ENCODE results near the gene KREMEN1.

KREMEN1 gene

DNA sequence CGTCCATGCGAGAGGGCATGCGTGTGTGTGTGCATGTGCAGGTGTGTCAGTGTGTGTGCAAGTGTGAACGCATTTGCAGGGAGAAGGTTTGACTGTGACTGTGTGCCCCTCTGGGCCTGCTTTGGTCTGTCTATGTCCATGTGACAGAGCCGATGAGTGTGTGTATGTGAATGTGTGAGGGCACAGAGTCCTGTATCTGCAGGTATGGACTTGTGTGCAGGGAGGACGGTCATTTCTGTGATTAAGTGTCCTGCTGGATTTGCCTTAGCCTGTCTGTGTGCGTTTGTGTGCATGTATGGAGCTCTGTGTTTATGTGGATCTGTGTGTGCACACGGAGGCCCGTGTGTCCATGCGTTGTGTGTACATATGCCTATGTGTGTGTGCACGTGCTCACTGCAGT, 138.2 kb downstream of the KREMEN1 start:
- TF ChIP-seq, protein P1, sequence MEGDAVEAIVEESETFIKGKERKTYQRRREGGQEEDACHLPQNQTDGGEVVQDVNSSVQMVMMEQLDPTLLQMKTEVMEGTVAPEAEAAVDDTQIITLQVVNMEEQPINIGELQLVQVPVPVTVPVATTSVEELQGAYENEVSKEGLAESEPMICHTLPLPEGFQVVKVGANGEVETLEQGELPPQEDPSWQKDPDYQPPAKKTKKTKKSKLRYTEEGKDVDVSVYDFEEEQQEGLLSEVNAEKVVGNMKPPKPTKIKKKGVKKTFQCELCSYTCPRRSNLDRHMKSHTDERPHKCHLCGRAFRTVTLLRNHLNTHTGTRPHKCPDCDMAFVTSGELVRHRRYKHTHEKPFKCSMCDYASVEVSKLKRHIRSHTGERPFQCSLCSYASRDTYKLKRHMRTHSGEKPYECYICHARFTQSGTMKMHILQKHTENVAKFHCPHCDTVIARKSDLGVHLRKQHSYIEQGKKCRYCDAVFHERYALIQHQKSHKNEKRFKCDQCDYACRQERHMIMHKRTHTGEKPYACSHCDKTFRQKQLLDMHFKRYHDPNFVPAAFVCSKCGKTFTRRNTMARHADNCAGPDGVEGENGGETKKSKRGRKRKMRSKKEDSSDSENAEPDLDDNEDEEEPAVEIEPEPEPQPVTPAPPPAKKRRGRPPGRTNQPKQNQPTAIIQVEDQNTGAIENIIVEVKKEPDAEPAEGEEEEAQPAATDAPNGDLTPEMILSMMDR (IDR thresholded peaks at IDR 0.05; ENCODE audit: low read depth, low read length): no peak
- no peak for DNase-seq (ENCODE audit: extremely low read depth, low read depth)

GRCh38 chr22:29211466-29211865, 138.6 kb downstream of the KREMEN1 start:
- DNase-seq (ENCODE audit: extremely low read depth, low read depth): no peak
- TF ChIP-seq, protein P1 (IDR thresholded peaks at IDR 0.05; ENCODE audit: low read depth, low read length): no peak

DNA sequence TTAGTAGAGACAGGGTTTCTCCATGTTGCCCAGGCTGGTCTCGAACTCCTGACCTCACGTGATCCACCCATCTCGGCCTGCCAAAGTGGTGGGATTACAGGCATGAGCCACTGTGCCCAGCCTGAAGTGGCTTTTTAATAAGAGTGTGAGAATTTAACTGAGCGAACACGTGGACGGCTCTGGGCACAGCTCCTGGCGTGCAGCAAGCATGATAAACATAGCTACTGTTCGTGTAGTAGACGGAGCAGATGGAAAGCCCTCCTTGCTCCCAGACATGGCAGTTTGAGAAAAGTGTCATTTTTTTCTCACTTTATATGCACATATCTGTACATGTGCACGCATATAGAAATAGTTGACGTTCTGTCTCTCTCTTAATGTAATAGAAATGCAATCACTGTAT, 139.9 kb downstream of the KREMEN1 start:
- TF ChIP-seq, protein P1 (IDR thresholded peaks at IDR 0.05; ENCODE audit: low read depth, low read length): no peak
- DNase-seq (ENCODE audit: extremely low read depth, low read depth): no peak

DNA sequence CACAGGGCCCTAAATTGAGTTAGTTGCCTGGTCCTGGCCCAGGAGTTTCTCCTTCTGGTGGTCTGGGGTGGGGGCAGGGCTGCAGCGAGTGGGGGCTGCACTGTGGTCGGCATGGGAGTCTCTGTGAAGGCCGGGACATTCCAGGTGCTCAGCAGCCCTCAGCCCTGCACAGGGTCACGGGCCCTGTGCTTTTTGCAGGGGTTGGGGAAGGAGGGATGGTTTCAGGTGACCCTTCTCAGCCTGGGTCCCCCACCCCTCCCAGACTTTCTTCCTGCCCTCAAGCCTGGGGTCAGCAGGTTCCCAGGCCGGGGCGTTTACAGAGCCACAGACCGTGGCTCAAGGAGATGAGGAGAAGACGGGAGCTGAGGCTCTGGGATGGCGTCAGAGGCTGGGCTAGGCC, 140.7 kb downstream of the KREMEN1 start:
- DNase-seq (ENCODE audit: extremely low read depth, low read depth): no peak
- TF ChIP-seq, protein P1 (IDR thresholded peaks at IDR 0.05; ENCODE audit: low read depth, low read length): no peak

DNA sequence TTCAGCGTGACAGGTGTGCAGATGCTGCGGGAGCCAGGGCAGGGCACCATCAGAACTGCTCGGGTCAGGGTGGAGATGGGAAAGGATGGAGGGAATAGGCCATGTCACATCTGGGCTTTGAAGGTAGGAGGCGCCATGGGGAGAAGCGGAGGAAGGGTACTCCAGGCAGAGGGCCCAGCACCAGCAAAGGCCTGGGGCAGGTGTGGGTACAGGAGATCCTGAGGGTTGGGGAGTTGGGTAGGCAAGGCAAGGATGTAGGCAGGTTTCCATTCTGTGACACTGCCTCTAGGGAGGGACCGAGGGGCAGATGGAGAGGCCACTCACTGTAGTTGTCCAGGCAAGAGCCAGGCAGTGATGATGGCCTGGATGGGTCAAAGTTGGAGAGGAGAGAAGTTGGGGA, 141.4 kb downstream of the KREMEN1 start:
- TF ChIP-seq, protein P1 (IDR thresholded peaks at IDR 0.05; ENCODE audit: low read depth, low read length): no peak
- DNase-seq (ENCODE audit: extremely low read depth, low read depth): no peak

DNA sequence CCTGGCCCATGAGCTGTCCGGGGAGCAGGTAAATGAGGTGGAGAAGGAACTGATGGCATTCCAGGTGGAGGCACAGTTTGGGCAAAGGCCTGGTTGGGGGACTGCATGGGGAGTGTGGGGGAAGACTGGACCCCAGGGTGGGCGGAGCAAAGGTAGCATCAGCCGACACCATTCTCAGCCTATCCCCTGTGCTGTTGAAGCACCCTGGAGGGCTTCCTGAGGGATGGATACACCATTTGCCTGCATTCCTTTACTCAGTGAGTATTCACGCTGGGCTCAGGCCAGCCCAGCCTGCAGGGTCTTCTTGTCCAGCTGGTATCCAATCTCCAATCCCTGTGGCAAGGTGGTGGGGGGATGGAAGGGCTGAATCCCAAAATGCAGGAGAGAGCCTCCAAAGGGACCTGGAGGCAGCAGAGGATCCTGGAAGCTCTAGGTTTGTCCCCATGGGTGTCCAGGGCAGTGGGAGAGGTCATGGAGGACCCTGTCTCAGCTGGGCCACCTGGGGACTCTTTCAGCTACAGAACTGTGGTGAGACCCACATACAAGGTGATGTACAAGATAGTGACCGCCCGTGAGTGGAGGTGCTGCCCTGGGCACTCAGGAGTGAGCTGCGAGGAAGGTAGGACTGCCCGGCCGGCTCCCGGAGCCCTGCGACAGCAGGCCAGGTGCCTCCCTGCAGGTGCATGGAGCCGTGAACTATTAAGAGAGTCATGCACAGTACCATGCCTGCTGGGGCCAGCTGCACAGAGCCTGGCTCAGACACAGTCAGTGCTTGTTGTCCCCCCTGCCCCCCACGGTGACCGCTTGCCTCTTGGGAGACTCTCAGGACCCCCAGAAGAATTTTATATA, 142.4 kb downstream of the KREMEN1 start:
- TF ChIP-seq, protein P1 (IDR thresholded peaks at IDR 0.05; ENCODE audit: low read depth, low read length): no peak
- DNase-seq (ENCODE audit: extremely low read depth, low read depth): no peak

GRCh38 chr22:29216011-29216872, 143.4 kb downstream of the KREMEN1 start:
- TF ChIP-seq, protein P1 (IDR thresholded peaks at IDR 0.05; ENCODE audit: low read depth, low read length): no peak
- no peak for DNase-seq (ENCODE audit: extremely low read depth, low read depth)
